Ovary (tissue), 9 donors: Measurements from ENCODE around the gene USP13. TPM values are rescaled to one million over a fixed set of nuclear protein-coding genes. Genes with fewer than 3 reads are reported as not detected.
"Not testable (repeated sequence)": the region's sequence is repeated elsewhere in the genome, so short reads cannot be mapped to it uniquely, and the experiment has no call there.

ENCODE experiments used
- DNase-seq, 5 donors: peaks; one replicate each; pipeline ENCODE4 v3.0.0-alpha.2; 2019 to 2020
- H3K27ac ChIP-seq, 2 donors: fragments of 200-600 bp; one replicate each; pipeline versions ENCODE4 v1.5.1 to v1.8.0; 2019 to 2022
- H3K27me3 ChIP-seq: fragments of 200-600 bp; one replicate; pipeline ENCODE4 v1.8.0; 2022
- H3K36me3 ChIP-seq: fragments of 200-600 bp; sonication (generic); one replicate; pipeline ENCODE4 v1.5.1; 2019
- H3K4me1 ChIP-seq: one replicate; pipeline ENCODE4 v1.8.1; 2013; ENCODE audit warnings: mild to moderate bottlenecking, moderate library complexity; ENCODE audit not compliant: insufficient read depth
- H3K4me3 ChIP-seq: fragments of 200-600 bp; sonication (generic); one replicate; pipeline ENCODE4 v1.5.1; 2017
- H3K9me3 ChIP-seq, 2 donors: fragments of 200-600 bp in 1 of 2; sonication (generic) in 1 of 2; one replicate each; pipeline versions ENCODE4 v1.5.1 to v1.8.1; 2013 to 2019; ENCODE audit warnings: mild to moderate bottlenecking in 1 of 2, moderate library complexity in 1 of 2
- EP300 ChIP-seq: sonication (generic); formaldehyde crosslinking; IDR thresholded peaks from one replicate; pipeline ENCODE4 v1.6.1; 2017; ENCODE audit warnings: antibody characterized with exemption
- POLR2A ChIP-seq: fragments of 450-650 bp; IDR thresholded peaks from one replicate; pipeline ENCODE4 v1.6.1; 2017; ENCODE audit warnings: antibody characterized with exemption, mild to moderate bottlenecking, moderate library complexity
- WGBS, 3 donors: extraction: QIAGEN DNeasy Blood & Tissue Kit in 1 of 3; methylation state at CpG; one replicate each; pipeline versions ENCODE4 v1.1.5 to v1.1.7; 2013 to 2017; 5-methylcytosine and 5-hydroxymethylcytosine counted together
- intact Hi-C, 4 donors: fragments of 100-400 bp; cut with DNase I; formaldehyde crosslinking; loops; one replicate each; pipeline versions ENCODE4 v1.11.0 to v1.15.1; 2022 to 2023
- polyA plus RNA-seq, 2 donors: library from polyadenylated mRNA; stranded (reverse); fragments of 200-250 nt in 1 of 2; fragments of 350-450 nt in 1 of 2; fragmentation: Illumina TruSeq in 1 of 2; extraction: RNeasy Lipid Tissue Mini Kit (QIAGEN cat#74804) in 1 of 2; gene quantifications; one replicate each; pipeline ENCODE4 v1.2.3, GENCODE V29; 2013 to 2014
- total RNA-seq, 7 donors: library from RNA; depleted of rRNA in 2 of 7; stranded (reverse); fragments of >200 nt in 2 of 7; fragmentation: NEBNext Ultra II Directional in 3 of 7; extraction: Animal tissue kit (Norgen Biotek cat#: 25700) in 3 of 7; gene quantifications; one replicate each; pipeline versions ENCODE4 v1.1.0 to v1.2.4, GENCODE V29; 2016 to 2023
- TF ChIP-seq, protein P1 (sequence below), 3 donors: fragments of 450-650 bp in 2 of 3; fragments of 200-600 bp in 1 of 3; IDR thresholded peaks; one replicate each; pipeline versions ENCODE4 v1.5.1 to v1.8.0; 2016 to 2022; ENCODE audit warnings: antibody characterized with exemption in 3 of 3, mild to moderate bottlenecking in 1 of 3
- donor health status: DM: no; HTN: no; CAD: no; lungs with moderate emphysema.
- donor health status: DM: no; HTN: no; CAD: no.
- donor health status: Bipolar disorder and iron deficiency.
- donor health status: DM: yes; HTN: yes; CAD: no.
- donor health status: DM: no; HTN: no; CAD: no.
- donor health status: DM: yes; HTN: yes; CAD: no.

Gene USP13
- total and polyA plus RNA-seq, 9 donors = 7.0 to 26.3 (median 19.4) TPM

DNA sequence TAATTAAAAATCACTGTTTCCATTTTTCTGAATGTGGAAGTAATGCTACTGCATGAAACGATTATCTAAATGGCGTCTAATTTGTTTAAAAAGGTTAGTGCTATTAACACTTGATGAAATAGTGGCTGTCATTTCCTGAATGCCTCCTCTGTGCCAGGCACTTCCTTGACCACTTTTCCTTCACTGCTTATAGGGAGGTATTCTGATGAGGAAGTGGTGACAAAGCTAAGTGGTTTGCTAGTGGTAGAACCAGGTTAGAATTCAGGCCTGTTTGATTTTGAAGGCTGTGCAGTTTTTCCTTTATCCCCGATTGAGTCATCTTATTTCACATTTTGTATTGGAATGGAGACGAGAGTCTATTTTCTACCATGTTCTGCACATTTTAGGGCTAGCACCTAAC, 119.0 kb downstream of the USP13 start:
- TF ChIP-seq EP300 = no peak
- TF ChIP-seq, protein P1, sequence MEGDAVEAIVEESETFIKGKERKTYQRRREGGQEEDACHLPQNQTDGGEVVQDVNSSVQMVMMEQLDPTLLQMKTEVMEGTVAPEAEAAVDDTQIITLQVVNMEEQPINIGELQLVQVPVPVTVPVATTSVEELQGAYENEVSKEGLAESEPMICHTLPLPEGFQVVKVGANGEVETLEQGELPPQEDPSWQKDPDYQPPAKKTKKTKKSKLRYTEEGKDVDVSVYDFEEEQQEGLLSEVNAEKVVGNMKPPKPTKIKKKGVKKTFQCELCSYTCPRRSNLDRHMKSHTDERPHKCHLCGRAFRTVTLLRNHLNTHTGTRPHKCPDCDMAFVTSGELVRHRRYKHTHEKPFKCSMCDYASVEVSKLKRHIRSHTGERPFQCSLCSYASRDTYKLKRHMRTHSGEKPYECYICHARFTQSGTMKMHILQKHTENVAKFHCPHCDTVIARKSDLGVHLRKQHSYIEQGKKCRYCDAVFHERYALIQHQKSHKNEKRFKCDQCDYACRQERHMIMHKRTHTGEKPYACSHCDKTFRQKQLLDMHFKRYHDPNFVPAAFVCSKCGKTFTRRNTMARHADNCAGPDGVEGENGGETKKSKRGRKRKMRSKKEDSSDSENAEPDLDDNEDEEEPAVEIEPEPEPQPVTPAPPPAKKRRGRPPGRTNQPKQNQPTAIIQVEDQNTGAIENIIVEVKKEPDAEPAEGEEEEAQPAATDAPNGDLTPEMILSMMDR (IDR thresholded peaks at IDR 0.05) = no peak
- TF ChIP-seq POLR2A = no peak
- Histone ChIP-seq H3K27me3 (no peaks in the 10 kb centered on the region), H3K36me3 (no peaks in the 10 kb centered on the region), H3K4me3 (no peak overlapping the region), H3K27ac (no peak overlapping the region), H3K4me1 (no peaks in the 10 kb centered on the region), H3K9me3 (peaks cover 0 to 3% of the 10 kb centered on the region in 2 donors)
- DNase-seq = no peak
- intact Hi-C loops = no loop called here
- WGBS, 3 donors = 88 to 92% (median 91%) methylated on average over 4 of the region's 4 CpGs

DNA sequence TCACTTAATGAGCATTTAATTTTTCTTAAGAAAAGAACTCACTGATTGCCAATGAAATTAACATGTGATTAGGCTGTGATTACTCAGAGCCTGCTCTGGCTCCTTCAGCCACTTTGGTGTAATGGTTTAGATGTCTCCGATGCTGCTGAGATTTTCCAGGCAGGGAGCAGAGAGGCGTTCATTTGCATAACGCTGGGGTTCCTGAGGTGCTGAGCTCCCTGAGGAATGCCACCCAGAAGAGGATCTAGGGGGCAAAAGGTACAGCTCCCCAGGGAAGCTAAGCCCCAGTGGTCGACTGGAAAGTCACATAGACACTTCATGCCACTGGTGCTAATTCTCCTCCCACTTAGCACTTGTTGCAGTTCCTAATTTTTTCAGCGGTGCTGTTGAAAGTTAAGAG, 119.5 kb downstream of the USP13 start:
- H3K4me3 ChIP-seq = no peak overlapping the region
- no peaks in the 10 kb centered on the region for H3K36me3 ChIP-seq
- DNase-seq = no peak
- TF ChIP-seq POLR2A (no peak), EP300 (no peak)
- peaks cover 0 to 3% of the 10 kb centered on the region in 2 donors for H3K9me3 ChIP-seq
- no peaks in the 10 kb centered on the region for H3K4me1 ChIP-seq
- no peak overlapping the region for H3K27ac ChIP-seq
- H3K27me3 ChIP-seq = no peaks in the 10 kb centered on the region
- intact Hi-C loops = no loop called here
- WGBS, 3 donors = 65 to 76% (median 71%) methylated on average over 5 of the region's 5 CpGs

DNA sequence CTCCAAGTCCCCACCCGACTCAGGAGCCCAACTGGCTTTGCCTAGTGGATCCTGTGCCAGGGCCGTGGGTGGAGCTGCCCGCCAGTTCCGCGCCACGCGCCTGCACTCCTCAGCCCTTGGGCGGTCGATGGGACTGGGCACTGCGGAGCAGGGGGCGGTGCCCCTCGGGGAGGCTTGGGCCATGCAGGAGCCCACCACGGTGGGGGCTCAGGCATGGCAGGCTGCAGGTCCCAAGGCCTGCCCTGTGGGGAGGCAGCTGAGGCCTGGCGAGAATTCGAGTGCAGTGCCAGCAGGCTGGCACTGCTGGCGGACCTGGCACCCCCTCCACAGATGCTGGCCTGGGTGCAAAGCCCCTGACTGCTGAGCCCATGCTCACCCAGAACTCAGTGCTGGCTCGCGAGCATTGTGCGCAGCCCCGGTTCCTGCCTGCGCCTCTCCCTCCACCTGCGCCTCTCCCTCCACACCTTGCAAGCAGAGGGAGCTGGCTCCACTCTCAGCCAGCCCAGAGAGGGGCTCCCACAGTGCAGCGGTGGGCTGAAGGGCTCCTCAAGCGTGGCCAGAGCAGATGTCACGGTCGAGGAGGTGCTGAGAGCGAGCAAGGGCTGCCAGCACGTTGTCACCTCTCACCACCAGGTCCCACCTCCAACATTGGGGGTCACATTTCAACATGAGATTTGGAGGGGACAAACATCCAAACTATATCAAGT, 122.7 kb downstream of the USP13 start:
- intact Hi-C loops = no loop called here
- WGBS, 3 donors = 96 to 98% (median 98%) methylated on average over 17 to 28 of the region's 28 CpGs
- TF ChIP-seq EP300 (no peak), POLR2A (no peak)
- TF ChIP-seq, protein P1 (IDR thresholded peaks at IDR 0.05) = no peak
- no peak for DNase-seq
- Histone ChIP-seq H3K36me3 (no peaks in the 10 kb centered on the region), H3K4me3 (no peak overlapping the region), H3K27ac (no peak overlapping the region), H3K27me3 (no peaks in the 10 kb centered on the region), H3K4me1 (no peaks in the 10 kb centered on the region), H3K9me3 (peaks cover 0 to 3% of the 10 kb centered on the region in 2 donors)

DNA sequence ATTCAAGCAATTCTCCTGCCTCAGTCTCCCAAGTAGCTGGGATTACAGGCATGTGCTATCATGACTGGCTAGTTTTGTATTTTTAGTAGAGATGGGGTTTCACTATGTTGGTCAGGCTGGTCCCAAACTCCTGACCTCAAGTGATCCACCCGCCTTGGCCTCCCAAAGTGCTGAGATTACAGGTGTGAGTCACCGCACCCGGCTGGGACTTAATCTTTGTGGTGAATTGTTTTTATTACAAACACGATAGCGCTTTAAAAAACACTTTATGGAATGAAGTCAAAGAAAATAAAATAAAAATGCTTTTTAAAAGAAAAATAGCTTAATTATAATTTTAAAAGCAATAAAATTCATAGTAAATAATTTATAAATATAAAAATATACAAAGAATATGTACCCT, 130.0 kb downstream of the USP13 start:
- H3K36me3 ChIP-seq = not testable (repeated sequence)
- 63 to 69% (median 67%) methylated on average over 5 of the region's 5 CpGs for WGBS, 3 donors

DNA sequence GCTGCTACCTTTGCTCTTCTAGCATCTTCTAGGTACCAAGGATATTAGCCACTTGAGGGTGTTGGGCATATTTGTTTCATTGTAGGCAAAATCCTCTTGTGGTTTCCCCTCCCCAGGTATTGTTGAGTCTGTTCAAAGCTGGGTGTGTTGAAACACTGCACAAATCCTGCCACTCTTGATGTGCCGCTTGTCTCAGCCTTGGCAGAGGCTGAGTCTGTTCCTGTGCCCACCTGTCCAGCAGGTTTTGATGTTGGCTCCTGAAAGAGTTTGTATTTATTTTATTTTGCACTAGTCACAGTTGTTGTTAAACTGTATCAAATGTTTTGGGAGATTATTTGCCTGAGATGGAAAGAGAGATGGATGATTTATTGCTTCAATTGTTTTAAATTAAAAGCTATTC, 136.2 kb downstream of the USP13 start:
- Histone ChIP-seq H3K27me3 (no peaks in the 10 kb centered on the region), H3K4me3 (no peak overlapping the region), H3K36me3 (no peaks in the 10 kb centered on the region), H3K27ac (no peak overlapping the region), H3K4me1 (no peaks in the 10 kb centered on the region), H3K9me3 (no peaks in the 10 kb centered on the region)
- WGBS, 3 donors = 90 to 100% (median 97%) methylated on average over 1 of the region's 1 CpG
- intact Hi-C loops = no loop called here
- TF ChIP-seq POLR2A = no peak
- TF ChIP-seq, protein P1 (IDR thresholded peaks at IDR 0.05) = no peak
- no peak for TF ChIP-seq EP300
- DNase-seq = no peak

More for the DNA sequence above, 130.0 kb downstream of the USP13 start:
- H3K27ac ChIP-seq, H3K27me3 ChIP-seq, DNase-seq, H3K9me3 ChIP-seq, H3K4me1 ChIP-seq, H3K4me3 ChIP-seq, intact Hi-C loops: not testable (repeated sequence)
